ENCODE data around the gene CLPTM1L.
"Not testable (repeated sequence)": the region's sequence is repeated elsewhere in the genome, so short reads cannot be mapped to it uniquely, and the experiment has no call there.

Gene CLPTM1L

DNA sequence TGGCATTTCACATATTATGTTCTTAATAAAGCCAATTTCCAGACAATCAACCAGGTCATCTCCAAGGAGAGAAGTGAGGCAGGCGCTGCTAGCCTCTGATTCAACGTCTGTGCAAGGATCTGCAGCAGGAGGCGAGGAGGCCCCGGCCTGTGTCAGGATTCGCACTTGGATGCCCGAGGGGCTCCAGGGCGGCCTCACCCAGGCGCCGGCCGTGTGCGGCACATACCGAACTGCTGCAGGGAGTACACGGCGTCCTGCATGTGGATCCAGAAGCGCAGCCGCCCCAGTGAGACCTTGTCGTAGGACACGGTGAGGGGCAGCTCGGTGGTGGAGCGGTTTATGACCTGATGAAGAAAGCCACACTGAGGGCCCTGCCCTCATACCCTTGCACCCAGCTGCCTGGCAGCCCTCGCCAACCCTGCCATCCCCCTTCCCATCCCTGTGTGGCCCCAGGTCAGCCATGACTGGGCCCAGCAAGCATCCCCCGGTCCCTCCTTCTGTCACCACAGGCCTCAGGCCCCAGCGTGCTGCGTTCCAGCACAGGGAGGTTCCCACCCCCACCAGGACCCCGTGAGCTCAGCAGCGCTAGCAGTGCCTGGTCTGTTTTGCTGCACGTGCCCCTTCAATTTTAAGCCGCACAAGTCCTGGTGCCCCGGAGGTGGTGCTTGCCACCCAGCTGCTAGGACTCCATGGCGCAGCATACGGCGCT, 9.9 kb downstream of the CLPTM1L start:
- H3K4me3 ChIP-seq (ENCODE audit: low read depth in 1 of 2, low read length in 2 of 2), result no peak overlapping the region
- no peaks in the 10 kb centered on the region for H3K27me3 ChIP-seq (ENCODE audit: control insufficient read depth in 1 of 2, insufficient read depth in 2 of 2, low read length in 2 of 2)
- H3K4me1 ChIP-seq (ENCODE audit: control insufficient read depth in 1 of 2, insufficient read depth in 2 of 2, low read length in 2 of 2), result peaks cover 48 to 55% of the 10 kb centered on the region in 2 donors
- H3K9me3 ChIP-seq (ENCODE audit: control insufficient read depth in 1 of 2, low read length in 2 of 2), result no peaks in the 10 kb centered on the region
- no peak overlapping the region for H3K27ac ChIP-seq (ENCODE audit: low read depth, low read length)
- H3K36me3 ChIP-seq (ENCODE audit: control insufficient read depth in 1 of 2, insufficient read depth in 2 of 2, low read length in 2 of 2), result peaks cover 40 to 92% of the 10 kb centered on the region in 2 donors
- no peak overlapping the region for H3K9ac ChIP-seq (ENCODE audit: low read depth in 1 of 2, low read length in 2 of 2)

DNA sequence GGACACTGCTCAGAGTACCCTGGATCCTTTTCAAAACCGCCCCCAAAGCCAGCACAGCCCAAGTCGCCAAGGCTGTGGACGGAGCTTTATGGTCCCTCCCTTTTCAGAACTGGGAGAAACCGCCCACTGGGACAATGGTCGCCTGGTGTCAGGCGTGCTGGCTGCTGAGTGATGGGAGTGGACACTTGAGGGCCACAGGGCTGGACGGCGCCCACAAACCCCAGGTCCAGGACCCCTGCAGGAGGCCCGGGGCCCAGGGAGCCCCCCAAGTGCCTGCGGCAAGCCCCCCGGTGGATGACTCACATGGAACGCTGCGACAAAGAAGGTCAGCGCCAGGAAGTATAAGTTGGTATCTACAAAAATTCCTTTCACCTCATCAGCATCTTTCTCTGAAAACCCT, 10.9 kb downstream of the CLPTM1L start:
- Histone ChIP-seq H3K36me3 (ENCODE audit: control insufficient read depth in 1 of 2, insufficient read depth in 2 of 2, low read length in 2 of 2) (peaks cover 40 to 93% of the 10 kb centered on the region in 2 donors), H3K9me3 (ENCODE audit: control insufficient read depth in 1 of 2, low read length in 2 of 2) (no peaks in the 10 kb centered on the region), H3K4me3 (ENCODE audit: low read depth in 1 of 2, low read length in 2 of 2) (no peak overlapping the region), H3K27me3 (ENCODE audit: control insufficient read depth in 1 of 2, insufficient read depth in 2 of 2, low read length in 2 of 2) (no peaks in the 10 kb centered on the region), H3K4me1 (ENCODE audit: control insufficient read depth in 1 of 2, insufficient read depth in 2 of 2, low read length in 2 of 2) (peaks cover 48 to 57% of the 10 kb centered on the region in 2 donors), H3K9ac (ENCODE audit: low read depth in 1 of 2, low read length in 2 of 2) (no peak overlapping the region), H3K27ac (ENCODE audit: low read depth, low read length) (no peak overlapping the region)

DNA sequence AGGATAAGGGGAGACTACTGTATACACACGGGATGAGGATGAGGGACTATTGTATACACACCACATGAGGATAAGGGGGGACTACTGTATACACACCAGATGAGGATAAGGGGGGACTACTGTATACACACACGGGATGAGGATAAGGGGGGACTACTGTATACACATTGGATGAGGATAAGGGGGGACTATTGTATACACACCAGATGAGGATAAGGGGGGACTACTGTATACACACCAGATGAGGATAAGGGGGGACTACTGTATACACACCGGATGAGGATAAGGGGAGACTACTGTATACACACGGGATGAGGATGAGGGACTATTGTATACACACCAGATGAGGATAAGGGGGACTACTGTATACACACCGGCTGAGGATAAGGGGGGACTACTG, 11.6 kb downstream of the CLPTM1L start:
- not testable (repeated sequence) for H3K4me3 ChIP-seq (ENCODE audit: low read depth in 1 of 2, low read length in 2 of 2); H3K27ac ChIP-seq (ENCODE audit: low read depth, low read length); H3K9me3 ChIP-seq (ENCODE audit: control insufficient read depth in 1 of 2, low read length in 2 of 2); H3K9ac ChIP-seq (ENCODE audit: low read depth in 1 of 2, low read length in 2 of 2); H3K27me3 ChIP-seq (ENCODE audit: control insufficient read depth in 1 of 2, insufficient read depth in 2 of 2, low read length in 2 of 2)
- Histone ChIP-seq H3K36me3 (ENCODE audit: control insufficient read depth in 1 of 2, insufficient read depth in 2 of 2, low read length in 2 of 2) (peaks cover 36 to 89% of the 10 kb centered on the region in 2 donors), H3K4me1 (ENCODE audit: control insufficient read depth in 1 of 2, insufficient read depth in 2 of 2, low read length in 2 of 2) (peaks cover 48 to 52% of the 10 kb centered on the region in 2 donors)

DNA sequence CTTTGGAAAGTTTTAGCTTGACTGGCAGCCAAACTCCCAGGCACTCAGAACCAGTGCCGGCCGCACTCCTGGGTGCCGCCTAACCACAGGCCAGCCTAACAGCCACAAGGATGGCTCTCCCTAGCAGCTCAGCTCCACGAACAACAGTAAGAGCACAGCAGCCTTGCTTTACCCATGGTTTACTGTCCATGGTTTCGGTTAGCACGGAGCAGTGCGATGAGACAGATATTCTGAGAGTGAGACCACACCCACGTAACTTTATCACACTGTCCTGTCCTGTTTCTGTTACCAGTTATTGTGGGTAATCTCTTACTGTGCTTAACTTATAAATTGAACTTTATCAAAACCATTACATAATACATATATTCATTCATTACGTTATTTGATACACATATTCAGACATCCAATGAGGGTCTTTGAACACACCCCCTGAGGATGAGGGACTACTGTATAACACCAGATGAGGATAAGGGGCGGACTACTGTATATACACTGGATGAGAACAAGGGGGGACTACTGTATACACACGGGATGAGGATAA, 12.4 kb downstream of the CLPTM1L start:
- Histone ChIP-seq H3K4me1 (ENCODE audit: control insufficient read depth in 1 of 2, insufficient read depth in 2 of 2, low read length in 2 of 2) (peaks cover 40 to 45% of the 10 kb centered on the region in 2 donors), H3K27me3 (ENCODE audit: control insufficient read depth in 1 of 2, insufficient read depth in 2 of 2, low read length in 2 of 2) (no peaks in the 10 kb centered on the region), H3K9ac (ENCODE audit: low read depth in 1 of 2, low read length in 2 of 2) (no peak overlapping the region), H3K4me3 (ENCODE audit: low read depth in 1 of 2, low read length in 2 of 2) (no peak overlapping the region), H3K36me3 (ENCODE audit: control insufficient read depth in 1 of 2, insufficient read depth in 2 of 2, low read length in 2 of 2) (peaks cover 28 to 81% of the 10 kb centered on the region in 2 donors), H3K27ac (ENCODE audit: low read depth, low read length) (no peak overlapping the region), H3K9me3 (ENCODE audit: control insufficient read depth in 1 of 2, low read length in 2 of 2) (no peaks in the 10 kb centered on the region)

DNA sequence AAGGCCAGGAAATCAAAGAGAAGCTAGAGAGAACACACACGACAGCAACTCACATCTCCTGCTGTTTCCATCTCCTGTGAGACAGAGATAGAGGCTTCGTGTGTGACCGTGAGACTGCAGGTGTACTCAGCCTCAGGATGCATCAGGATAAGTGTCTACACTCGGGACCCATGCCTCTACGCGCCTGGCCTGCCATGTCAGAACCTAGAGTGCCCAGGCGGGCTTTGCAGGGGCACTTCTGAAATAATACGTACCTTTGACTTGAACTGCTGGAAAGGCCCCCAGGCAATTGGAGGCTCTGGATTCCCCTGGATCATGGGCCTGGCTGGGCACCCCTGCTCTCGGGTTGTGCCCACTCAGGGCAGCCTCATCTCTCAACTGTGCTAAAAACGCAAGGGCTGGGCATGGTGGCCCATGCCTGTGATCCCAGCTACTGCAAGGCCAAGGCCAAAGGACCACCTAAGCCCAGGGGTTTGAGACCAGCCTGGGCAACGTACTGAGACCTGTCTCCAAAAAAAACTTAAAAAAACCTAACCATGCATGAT, 13.0 kb downstream of the CLPTM1L start:
- Histone ChIP-seq H3K9me3 (ENCODE audit: control insufficient read depth in 1 of 2, low read length in 2 of 2) (no peaks in the 10 kb centered on the region), H3K27ac (ENCODE audit: low read depth, low read length) (no peak overlapping the region), H3K4me3 (ENCODE audit: low read depth in 1 of 2, low read length in 2 of 2) (no peak overlapping the region), H3K36me3 (ENCODE audit: control insufficient read depth in 1 of 2, insufficient read depth in 2 of 2, low read length in 2 of 2) (peaks cover 26 to 75% of the 10 kb centered on the region in 2 donors), H3K27me3 (ENCODE audit: control insufficient read depth in 1 of 2, insufficient read depth in 2 of 2, low read length in 2 of 2) (no peaks in the 10 kb centered on the region), H3K4me1 (ENCODE audit: control insufficient read depth in 1 of 2, insufficient read depth in 2 of 2, low read length in 2 of 2) (peaks cover 35 to 39% of the 10 kb centered on the region in 2 donors), H3K9ac (ENCODE audit: low read depth in 1 of 2, low read length in 2 of 2) (no peak overlapping the region)

DNA sequence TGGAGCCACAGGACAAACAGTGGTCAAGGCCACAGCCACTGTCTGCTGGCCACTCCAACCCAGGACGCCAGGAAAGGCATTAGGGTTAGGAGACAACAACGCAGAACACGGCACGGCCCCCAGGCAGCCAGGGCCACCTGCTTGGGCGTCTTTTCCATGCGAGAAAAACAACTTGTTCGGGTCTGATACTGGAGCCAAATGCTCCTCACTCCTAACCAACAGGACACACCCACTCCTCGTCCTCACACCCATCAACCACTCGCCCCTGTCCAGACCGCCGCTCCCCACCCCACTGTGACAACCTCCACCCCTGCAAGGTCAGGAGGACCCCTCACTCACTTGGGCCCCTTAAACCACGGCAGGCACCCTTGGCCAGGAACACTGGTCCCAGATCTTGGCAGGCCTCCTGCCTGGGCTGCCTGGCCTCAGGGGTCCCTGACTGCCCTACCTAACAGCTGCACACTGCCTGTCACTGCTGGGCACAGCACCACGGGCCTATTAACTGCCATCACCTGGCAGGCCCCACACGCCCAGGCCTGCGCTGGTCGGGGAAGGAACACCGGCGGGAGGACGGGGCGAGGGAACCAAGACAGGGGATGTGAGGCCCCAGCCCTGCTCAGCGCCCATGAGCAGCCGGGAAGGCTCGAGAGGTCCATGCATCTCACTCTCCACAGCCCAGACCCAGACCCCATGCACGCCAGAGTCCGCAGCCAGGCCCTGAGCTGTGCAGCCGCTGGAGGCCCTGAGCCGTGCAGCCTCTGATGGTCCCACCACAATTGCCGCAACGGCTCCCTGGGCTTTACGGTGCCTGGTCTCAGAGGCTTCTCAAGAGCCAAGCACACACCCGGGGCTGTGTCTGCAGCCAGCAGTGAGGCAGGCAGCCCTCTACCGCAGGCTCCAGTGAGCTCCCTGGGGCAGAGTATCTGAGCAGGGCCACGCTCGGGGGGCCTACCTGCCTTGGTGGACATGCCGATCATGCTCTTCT, 13.8 kb downstream of the CLPTM1L start:
- H3K9ac ChIP-seq (ENCODE audit: low read depth in 1 of 2, low read length in 2 of 2), result peak overlapping the region in 1 of 2 donors; percentile 48
- H3K27me3 ChIP-seq (ENCODE audit: control insufficient read depth in 1 of 2, insufficient read depth in 2 of 2, low read length in 2 of 2), result no peaks in the 10 kb centered on the region
- H3K9me3 ChIP-seq (ENCODE audit: control insufficient read depth in 1 of 2, low read length in 2 of 2), result no peaks in the 10 kb centered on the region
- H3K4me1 ChIP-seq (ENCODE audit: control insufficient read depth in 1 of 2, insufficient read depth in 2 of 2, low read length in 2 of 2), result peaks cover 28 to 31% of the 10 kb centered on the region in 2 donors
- peak overlapping the region in 1 of 2 donors; percentile 29 for H3K4me3 ChIP-seq (ENCODE audit: low read depth in 1 of 2, low read length in 2 of 2)
- H3K27ac ChIP-seq (ENCODE audit: low read depth, low read length), result peak overlapping the region; percentile 64
- H3K36me3 ChIP-seq (ENCODE audit: control insufficient read depth in 1 of 2, insufficient read depth in 2 of 2, low read length in 2 of 2), result peaks cover 22 to 68% of the 10 kb centered on the region in 2 donors

DNA sequence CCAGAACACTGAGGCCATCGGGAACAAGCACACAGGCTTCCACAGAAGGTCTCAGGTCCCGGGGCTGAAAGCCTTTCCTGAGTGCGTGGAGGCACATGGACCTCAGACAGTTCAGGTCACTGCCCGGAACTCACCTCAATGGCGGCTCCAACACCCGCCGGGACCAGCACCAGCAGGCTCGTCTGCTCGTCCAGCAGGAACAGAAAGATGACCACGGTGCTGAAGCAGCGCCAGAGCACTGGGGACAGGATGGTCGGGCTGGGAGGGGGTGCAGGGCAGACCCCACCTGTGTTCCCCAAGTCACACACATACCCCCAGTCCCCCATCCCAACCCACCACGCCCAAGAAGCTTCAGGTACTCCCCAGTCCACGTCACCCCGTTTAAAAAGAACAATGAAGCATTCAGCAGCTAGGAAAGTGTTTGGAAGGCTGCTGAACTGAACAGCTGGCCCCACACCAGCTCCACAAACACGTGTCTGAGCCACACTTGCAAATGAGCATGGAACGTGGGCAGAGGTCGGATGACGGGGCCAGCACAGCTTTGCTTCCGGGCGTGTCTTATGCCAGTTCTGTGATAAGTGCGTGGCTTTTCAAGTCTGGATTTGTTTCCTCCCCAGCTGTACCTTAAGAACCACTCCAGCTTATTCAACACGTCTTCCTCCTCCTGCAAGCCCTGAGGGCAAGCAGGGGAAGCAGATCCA, 14.6 kb downstream of the CLPTM1L start:
- no peaks in the 10 kb centered on the region for H3K9me3 ChIP-seq (ENCODE audit: control insufficient read depth in 1 of 2, low read length in 2 of 2)
- peaks cover 21 to 23% of the 10 kb centered on the region in 2 donors for H3K4me1 ChIP-seq (ENCODE audit: control insufficient read depth in 1 of 2, insufficient read depth in 2 of 2, low read length in 2 of 2)
- peaks cover 22 to 68% of the 10 kb centered on the region in 2 donors for H3K36me3 ChIP-seq (ENCODE audit: control insufficient read depth in 1 of 2, insufficient read depth in 2 of 2, low read length in 2 of 2)
- H3K27ac ChIP-seq (ENCODE audit: low read depth, low read length), result peak overlapping the region; percentile 64
- no peaks in the 10 kb centered on the region for H3K27me3 ChIP-seq (ENCODE audit: control insufficient read depth in 1 of 2, insufficient read depth in 2 of 2, low read length in 2 of 2)
- peak overlapping the region in 1 of 2 donors; percentile 29 for H3K4me3 ChIP-seq (ENCODE audit: low read depth in 1 of 2, low read length in 2 of 2)
- H3K9ac ChIP-seq (ENCODE audit: low read depth in 1 of 2, low read length in 2 of 2), result peak overlapping the region in 1 of 2 donors; percentile 48

DNA sequence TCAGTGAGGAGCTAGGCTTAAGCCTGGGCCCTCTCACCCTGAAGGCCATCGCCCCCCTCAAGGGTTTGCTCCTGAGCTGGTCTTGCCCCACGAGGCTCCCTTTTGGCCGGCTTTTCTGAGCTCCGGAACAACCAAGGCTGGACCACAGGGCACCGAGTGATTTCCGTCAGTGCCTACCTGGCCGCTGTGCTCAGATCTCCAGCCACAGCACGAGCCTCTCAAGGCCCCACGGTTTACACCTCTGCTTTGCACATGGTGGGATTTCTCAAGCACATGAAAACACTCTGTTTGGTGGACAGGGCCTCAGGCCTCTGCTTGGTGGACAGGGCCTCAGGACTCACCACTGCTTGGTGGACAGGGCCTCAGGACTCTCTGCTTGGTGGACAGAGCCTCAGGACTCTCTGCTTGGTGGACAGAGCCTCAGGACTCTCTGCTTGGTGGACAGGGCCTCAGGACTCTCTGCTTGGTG, 15.8 kb downstream of the CLPTM1L start:
- peaks cover 28 to 68% of the 10 kb centered on the region in 2 donors for H3K36me3 ChIP-seq (ENCODE audit: control insufficient read depth in 1 of 2, insufficient read depth in 2 of 2, low read length in 2 of 2)
- no peak overlapping the region for H3K9ac ChIP-seq (ENCODE audit: low read depth in 1 of 2, low read length in 2 of 2)
- no peaks in the 10 kb centered on the region for H3K9me3 ChIP-seq (ENCODE audit: control insufficient read depth in 1 of 2, low read length in 2 of 2)
- H3K4me1 ChIP-seq (ENCODE audit: control insufficient read depth in 1 of 2, insufficient read depth in 2 of 2, low read length in 2 of 2), result peaks cover 21 to 22% of the 10 kb centered on the region in 2 donors
- no peak overlapping the region for H3K4me3 ChIP-seq (ENCODE audit: low read depth in 1 of 2, low read length in 2 of 2)
- H3K27ac ChIP-seq (ENCODE audit: low read depth, low read length), result no peak overlapping the region
- no peaks in the 10 kb centered on the region for H3K27me3 ChIP-seq (ENCODE audit: control insufficient read depth in 1 of 2, insufficient read depth in 2 of 2, low read length in 2 of 2)

DNA sequence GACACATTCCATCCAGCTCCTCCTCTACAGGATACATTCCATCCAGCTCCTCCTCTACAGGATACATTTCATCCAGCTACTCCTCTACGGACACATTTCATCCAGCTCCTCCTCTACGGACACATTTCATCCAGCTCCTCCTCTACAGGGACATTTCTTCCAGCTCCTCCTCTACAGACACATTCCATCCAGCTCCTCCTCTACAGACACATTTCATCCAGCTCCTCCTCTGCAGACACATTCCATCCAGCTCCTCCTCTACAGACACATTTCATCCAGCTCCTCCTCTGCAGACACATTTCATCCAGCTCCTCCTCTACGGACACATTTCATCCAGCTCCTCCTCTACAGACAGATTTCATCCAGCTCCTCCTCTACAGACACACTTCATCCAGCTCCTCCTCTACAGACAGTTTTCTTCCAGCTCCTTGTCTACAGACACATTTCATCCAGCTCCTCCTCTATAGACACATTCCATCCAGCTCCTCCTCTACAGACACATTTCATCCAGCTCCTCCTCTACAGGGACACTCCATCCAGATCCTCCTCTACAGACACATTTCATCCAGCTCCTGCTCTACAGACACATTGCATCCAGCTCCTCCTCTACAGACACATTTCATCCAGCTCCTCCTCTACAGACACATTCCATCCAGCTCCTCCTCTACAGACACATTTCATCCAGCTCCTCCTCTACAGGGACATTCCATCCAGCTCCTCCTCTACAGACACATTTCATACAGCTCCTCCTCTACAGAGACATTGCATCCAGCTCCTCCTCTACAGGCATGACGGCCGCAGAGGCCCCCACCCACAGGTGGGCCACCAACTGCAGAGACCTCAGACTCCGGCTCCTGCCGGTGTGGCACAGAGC, 16.4 kb downstream of the CLPTM1L start:
- not testable (repeated sequence) for H3K4me3 ChIP-seq (ENCODE audit: low read depth in 1 of 2, low read length in 2 of 2); H3K9ac ChIP-seq (ENCODE audit: low read depth in 1 of 2, low read length in 2 of 2); H3K9me3 ChIP-seq (ENCODE audit: control insufficient read depth in 1 of 2, low read length in 2 of 2); H3K27me3 ChIP-seq (ENCODE audit: control insufficient read depth in 1 of 2, insufficient read depth in 2 of 2, low read length in 2 of 2); H3K27ac ChIP-seq (ENCODE audit: low read depth, low read length)
- Histone ChIP-seq H3K4me1 (ENCODE audit: control insufficient read depth in 1 of 2, insufficient read depth in 2 of 2, low read length in 2 of 2) (peaks cover 21 to 22% of the 10 kb centered on the region in 2 donors), H3K36me3 (ENCODE audit: control insufficient read depth in 1 of 2, insufficient read depth in 2 of 2, low read length in 2 of 2) (peaks cover 27 to 68% of the 10 kb centered on the region in 2 donors)
